ENCODE results near the gene HEYL. TPM values are rescaled to one million over a fixed set of nuclear protein-coding genes. Genes with fewer than 3 reads are reported as not detected.

The HEYL gene
- total RNA-seq, 1 experiment from 2014 or later = 8.8 TPM

DNA sequence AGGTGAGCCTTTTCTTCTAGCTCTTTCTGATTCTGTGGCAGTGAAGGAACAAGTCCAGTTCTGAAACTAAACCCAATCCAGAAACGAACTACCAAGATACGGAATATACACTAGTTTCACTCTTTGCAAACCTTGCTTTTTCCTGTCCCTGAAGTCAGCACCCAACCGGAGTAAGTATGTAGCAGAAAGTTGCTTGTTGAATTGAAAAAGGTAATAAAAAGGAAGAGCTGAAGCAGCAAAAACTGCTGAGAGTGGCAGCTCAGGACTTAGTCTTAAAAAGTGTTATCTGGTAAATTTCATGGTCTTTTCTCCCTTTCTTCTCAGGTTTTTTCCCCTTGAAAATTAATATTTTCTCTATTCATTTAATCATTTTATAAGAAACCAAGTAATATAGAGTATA is 41.9 kb upstream of the HEYL start:
- peaks cover 0 to 9% of the 10 kb centered on the region in 2 experiments; a peak in 1 of 4 replicates for H3K4me1 ChIP-seq (ENCODE audit: control insufficient read depth in 1 of 2, insufficient read depth in 2 of 2, low read length in 2 of 2)
- BruUV-seq (replicated peaks) = no TSS peak
- H3K9me2 ChIP-seq (ENCODE audit: insufficient read depth) = no peaks in the 10 kb centered on the region
- no peaks in the 10 kb centered on the region for H4K20me1 ChIP-seq (ENCODE audit: insufficient read depth)
- no peak overlapping the region for H3K9ac ChIP-seq (ENCODE audit: low read length)
- H3K27me3 ChIP-seq (ENCODE audit: insufficient read depth, low read length) = no peaks in the 10 kb centered on the region
- H3K4me3 ChIP-seq (replicated peaks in 1 of 2; ENCODE audit: low read depth in 1 of 2, low read length in 2 of 2) = no peak overlapping the region
- H3K9me3 ChIP-seq (ENCODE audit: control insufficient read depth in 1 of 2, insufficient read depth in 1 of 2, low read depth in 1 of 2, low read length in 2 of 2) = no peaks in the 10 kb centered on the region
- H2AFZ ChIP-seq (ENCODE audit: low read depth, low read length, poor library complexity, severe bottlenecking) = no peak overlapping the region
- ATAC-seq (no peak), DNase-seq (ENCODE audit: low read depth, low spot score) (no peak)
- ChIA-PET CTCF (no interaction called here), RAD21 (ENCODE audit: low non-redundant PET in 1 of 2, low total read pairs in 2 of 2, uncharacterized antibody in 2 of 2, unreplicated experiment in 2 of 2) (no interaction called here), POLR2A (interaction anchor here (1.0 to 1.3 kb wide), 2 partner anchors 10 to 12 kb away, joined by 3 read pairs; partner anchors contain the start of gene HPCAL4)
- TF ChIP-seq JUND (IDR thresholded peaks at IDR 0.05) = no peak
- no peak for TF ChIP-seq POLR2AphosphoS5 (IDR thresholded peaks at IDR 0.05; ENCODE audit: low read depth, low read length)
- TF ChIP-seq YY1 (IDR thresholded peaks at IDR 0.05; ENCODE audit: extremely low read depth, insufficient replicate concordance, low read depth, low read length) = no peak
- TF ChIP-seq, protein P1, sequence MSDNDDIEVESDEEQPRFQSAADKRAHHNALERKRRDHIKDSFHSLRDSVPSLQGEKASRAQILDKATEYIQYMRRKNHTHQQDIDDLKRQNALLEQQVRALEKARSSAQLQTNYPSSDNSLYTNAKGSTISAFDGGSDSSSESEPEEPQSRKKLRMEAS (IDR thresholded peaks at IDR 0.05) = no peak
- TF ChIP-seq ZFX (IDR thresholded peaks at IDR 0.05) = no peak
- no peak for TF ChIP-seq TCF7L2 (IDR thresholded peaks at IDR 0.05; ENCODE audit: borderline replicate concordance, extremely low read depth, insufficient read depth, insufficient read length)
- TF ChIP-seq SP1 (IDR thresholded peaks at IDR 0.05; ENCODE audit: low read depth) = no peak
- no peak for TF ChIP-seq FOSL1 (IDR thresholded peaks at IDR 0.05; ENCODE audit: low read depth)
- no peak for TF ChIP-seq ZNF274 (IDR thresholded peaks at IDR 0.05; ENCODE audit: low read depth, low read length)
- TF ChIP-seq, protein P2, sequence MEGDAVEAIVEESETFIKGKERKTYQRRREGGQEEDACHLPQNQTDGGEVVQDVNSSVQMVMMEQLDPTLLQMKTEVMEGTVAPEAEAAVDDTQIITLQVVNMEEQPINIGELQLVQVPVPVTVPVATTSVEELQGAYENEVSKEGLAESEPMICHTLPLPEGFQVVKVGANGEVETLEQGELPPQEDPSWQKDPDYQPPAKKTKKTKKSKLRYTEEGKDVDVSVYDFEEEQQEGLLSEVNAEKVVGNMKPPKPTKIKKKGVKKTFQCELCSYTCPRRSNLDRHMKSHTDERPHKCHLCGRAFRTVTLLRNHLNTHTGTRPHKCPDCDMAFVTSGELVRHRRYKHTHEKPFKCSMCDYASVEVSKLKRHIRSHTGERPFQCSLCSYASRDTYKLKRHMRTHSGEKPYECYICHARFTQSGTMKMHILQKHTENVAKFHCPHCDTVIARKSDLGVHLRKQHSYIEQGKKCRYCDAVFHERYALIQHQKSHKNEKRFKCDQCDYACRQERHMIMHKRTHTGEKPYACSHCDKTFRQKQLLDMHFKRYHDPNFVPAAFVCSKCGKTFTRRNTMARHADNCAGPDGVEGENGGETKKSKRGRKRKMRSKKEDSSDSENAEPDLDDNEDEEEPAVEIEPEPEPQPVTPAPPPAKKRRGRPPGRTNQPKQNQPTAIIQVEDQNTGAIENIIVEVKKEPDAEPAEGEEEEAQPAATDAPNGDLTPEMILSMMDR (IDR thresholded peaks at IDR 0.05 in 2 of 3, conservative IDR thresholded peaks at IDR 0.05 in 1 of 3; ENCODE audit: borderline replicate concordance in 1 of 3, insufficient read depth in 1 of 3, low read depth in 2 of 3, low read length in 2 of 3) = no peak
- TF ChIP-seq SIN3A (IDR thresholded peaks at IDR 0.05; ENCODE audit: low read depth) = no peak
- no peak for TF ChIP-seq EZH2 (IDR thresholded peaks at IDR 0.05)
- H3K79me2 ChIP-seq (ENCODE audit: insufficient read depth, low read length) = no peaks in the 10 kb centered on the region
- H3K27ac ChIP-seq (ENCODE audit: low read depth, low read length) = no peak overlapping the region
- no peaks in the 10 kb centered on the region for H3K36me3 ChIP-seq (ENCODE audit: control insufficient read depth in 1 of 2, insufficient read depth in 2 of 2, low read length in 2 of 2)
- H3K4me2 ChIP-seq (ENCODE audit: low read length) = no peak overlapping the region
- intact Hi-C loops (cut with micrococcal nuclease) = no loop called here

Measured in HCT116 (cell line).